Sigmoid colon (tissue), 7 donors: Measurements from ENCODE around the gene FAM114A1. TPM values are rescaled to one million over a fixed set of nuclear protein-coding genes. Genes with fewer than 3 reads are reported as not detected.

ENCODE experiments used
- DNase-seq: peaks from one replicate; pipeline ENCODE4 v3.0.0-alpha.2; 2019
- H3K27ac ChIP-seq, 4 donors: fragments of 200-600 bp; sonication (generic); one replicate each; pipeline ENCODE4 v1.5.1; 2016 to 2019; ENCODE audit warnings: mild to moderate bottlenecking in 1 of 4
- H3K27me3 ChIP-seq, 3 donors: fragments of 200-600 bp; sonication (generic); one replicate each; pipeline ENCODE4 v1.5.1; 2019; ENCODE audit warnings: mild to moderate bottlenecking in 1 of 3
- H3K36me3 ChIP-seq, 4 donors: fragments of 200-600 bp; sonication (generic); one replicate each; pipeline ENCODE4 v1.5.1; 2016 to 2019
- H3K4me1 ChIP-seq, 4 donors: fragments of 200-600 bp; sonication (generic); one replicate each; pipeline ENCODE4 v1.5.1; 2017 to 2019
- H3K4me3 ChIP-seq, 4 donors: fragments of 200-600 bp; sonication (generic); one replicate each; pipeline ENCODE4 v1.5.1; 2017 to 2019; ENCODE audit warnings: mild to moderate bottlenecking in 2 of 4, moderate library complexity in 1 of 4
- H3K9me3 ChIP-seq, 4 donors: fragments of 200-600 bp in 3 of 4; sonication (generic) in 3 of 4; one replicate each; pipeline versions ENCODE4 v1.5.1 to v1.6.1; 2013 to 2019
- CTCF ChIP-seq, 4 experiments: fragments of 450-650 bp in 3 of 4; fragments of 200-600 bp in 1 of 4; IDR thresholded peaks; one replicate each; pipeline ENCODE4 v1.5.1; 2016 to 2019; ENCODE audit warnings: antibody characterized with exemption in 4 of 4, mild to moderate bottlenecking in 3 of 4, moderate library complexity in 2 of 4
- EP300 ChIP-seq, 4 donors: sonication (generic); formaldehyde crosslinking; IDR thresholded peaks; one replicate each; pipeline ENCODE4 v1.6.1; 2017; ENCODE audit warnings: antibody characterized with exemption in 4 of 4
- POLR2A ChIP-seq, 2 donors: fragments of 450-650 bp; IDR thresholded peaks; one replicate each; pipeline ENCODE4 v1.6.1; 2016; ENCODE audit warnings: antibody characterized with exemption in 2 of 2, mild to moderate bottlenecking in 2 of 2, moderate library complexity in 2 of 2
- POLR2AphosphoS5 ChIP-seq, 4 donors: sonication (generic); formaldehyde crosslinking; IDR thresholded peaks; one replicate each; pipeline ENCODE4 v1.6.1; 2017; ENCODE audit warnings: antibody characterized with exemption in 4 of 4
- WGBS, 2 donors: extraction: QIAGEN DNeasy Blood & Tissue Kit; methylation state at CpG; one replicate each; pipeline ENCODE4 v1.1.7; 2013; 5-methylcytosine and 5-hydroxymethylcytosine counted together
- intact Hi-C: fragments of 100-400 bp; cut with DNase I; formaldehyde crosslinking; loops from one replicate; pipeline ENCODE4 v1.15.1; 2023
- polyA plus RNA-seq, 3 donors: library from polyadenylated mRNA; stranded (reverse); fragments of 200-250 nt; gene quantifications; one replicate each; pipeline ENCODE4 v1.2.3, GENCODE V29; 2013
- total RNA-seq, 4 donors: library from RNA; depleted of rRNA; stranded (reverse); fragments of >200 nt; gene quantifications; one replicate each; pipeline ENCODE4 v1.1.0, GENCODE V29; 2016
- donor health status: healthy with polysubstance abuse.
- donor health status: Bipolar disorder and iron deficiency.
- donor health status: healthy.

FAM114A1 gene
- total and polyA plus RNA-seq, 7 donors: 24.7 to 189 (median 120) TPM

- WGBS, 2 donors: 84 to 87% methylated on average over 7 of the region's 7 CpGs
- Histone ChIP-seq H3K27me3 (no peaks in the 10 kb centered on the region), H3K27ac (peak overlapping the region in 3 of 4 donors; percentile 50 to 61 (median 50)), H3K4me1 (peaks cover 0 to 11% (median 4%) of the 10 kb centered on the region in 4 donors), H3K36me3 (no peaks in the 10 kb centered on the region), H3K4me3 (no peak overlapping the region), H3K9me3 (no peaks in the 10 kb centered on the region)
- intact Hi-C loops: loop anchor here (5.0 kb wide), 1 partner anchor 75 kb away; no protein-coding TSS in a partner anchor
- no peak for TF ChIP-seq CTCF (IDR thresholded peaks at IDR 0.05)
- peak in 1 of 4 donors; percentile 57 for TF ChIP-seq EP300 (IDR thresholded peaks at IDR 0.05)
- no peak for TF ChIP-seq POLR2A (IDR thresholded peaks at IDR 0.05)
- TF ChIP-seq POLR2AphosphoS5 (IDR thresholded peaks at IDR 0.05): peak; percentile 21 to 69 (median 53)
- DNase-seq: no peak
Observed at GRCh38 chr4:38967260-38968095, 99.9 kb downstream of the FAM114A1 start.

- H3K4me1 ChIP-seq: peaks cover 0 to 11% (median 4%) of the 10 kb centered on the region in 4 donors
- DNase-seq: no peak
- H3K4me3 ChIP-seq: no peak overlapping the region
- TF ChIP-seq CTCF (IDR thresholded peaks at IDR 0.05) (no peak), POLR2AphosphoS5 (IDR thresholded peaks at IDR 0.05) (no peak), EP300 (IDR thresholded peaks at IDR 0.05) (no peak), POLR2A (IDR thresholded peaks at IDR 0.05) (no peak)
- WGBS, 2 donors: 95 to 99% methylated on average over 5 of the region's 5 CpGs
- no peaks in the 10 kb centered on the region for H3K27me3 ChIP-seq
- H3K27ac ChIP-seq: no peak overlapping the region
- H3K9me3 ChIP-seq: no peaks in the 10 kb centered on the region
- intact Hi-C loops: loop anchor here (5.0 kb wide), 1 partner anchor 74 kb away; no protein-coding TSS in a partner anchor
- H3K36me3 ChIP-seq: no peaks in the 10 kb centered on the region
Observed at GRCh38 chr4:38968668-38969067, 101.1 kb downstream of the FAM114A1 start.

GRCh38 chr4:38976308-38976707 lies 108.7 kb downstream of the FAM114A1 start:
- Histone ChIP-seq H3K36me3 (no peaks in the 10 kb centered on the region), H3K9me3 (no peaks in the 10 kb centered on the region), H3K4me3 (no peak overlapping the region), H3K4me1 (no peaks in the 10 kb centered on the region), H3K27me3 (no peaks in the 10 kb centered on the region), H3K27ac (no peak overlapping the region)
- WGBS, 2 donors: 96% methylated on average over 7 of the region's 7 CpGs
- DNase-seq: no peak
- TF ChIP-seq POLR2AphosphoS5 (IDR thresholded peaks at IDR 0.05) (no peak), EP300 (IDR thresholded peaks at IDR 0.05) (no peak), CTCF (IDR thresholded peaks at IDR 0.05) (no peak), POLR2A (IDR thresholded peaks at IDR 0.05) (no peak)
- intact Hi-C loops: no loop called here

- no peak for DNase-seq
- WGBS, 2 donors: 85 to 93% methylated on average over 4 of the region's 4 CpGs
Observed at GRCh38 chr4:38979081-38979480, 111.5 kb downstream of the FAM114A1 start.

More at GRCh38 chr4:38979081-38979480, 111.5 kb downstream of the FAM114A1 start:
- Histone ChIP-seq H3K27me3 (no peaks in the 10 kb centered on the region), H3K36me3 (no peaks in the 10 kb centered on the region), H3K9me3 (no peaks in the 10 kb centered on the region), H3K27ac (no peak overlapping the region), H3K4me3 (no peak overlapping the region), H3K4me1 (peaks cover 0 to 8% (median 2%) of the 10 kb centered on the region in 4 donors)
- intact Hi-C loops: no loop called here
- TF ChIP-seq EP300 (IDR thresholded peaks at IDR 0.05) (no peak), POLR2A (IDR thresholded peaks at IDR 0.05) (no peak), POLR2AphosphoS5 (IDR thresholded peaks at IDR 0.05) (no peak), CTCF (IDR thresholded peaks at IDR 0.05) (no peak)
